GM18519 (cell line): ENCODE measurements around the gene LRRFIP1.

Source experiments
- ATAC-seq: cut with Tn5 transposase; IDR thresholded peaks from one replicate; pipeline ENCODE4 v1.9.1; 2021; ENCODE audit warnings: mild to moderate bottlenecking, moderate library complexity; ENCODE audit not compliant: unreplicated experiment, low FRiP score

The LRRFIP1 gene

GRCh38 chr2:237718277-237718634, 90.9 kb downstream of the LRRFIP1 start:
- ATAC-seq = no peak

- ATAC-seq = no peak
Measured at GRCh38 chr2:237720444-237720843, 93.1 kb downstream of the LRRFIP1 start.

- ATAC-seq = no peak
Measured at GRCh38 chr2:237720957-237721356, 93.6 kb downstream of the LRRFIP1 start.

GRCh38 chr2:237721458-237721857, 94.1 kb downstream of the LRRFIP1 start:
- no peak for ATAC-seq

GRCh38 chr2:237722616-237723015, 95.2 kb downstream of the LRRFIP1 start:
- no peak for ATAC-seq

GRCh38 chr2:237723023-237723422, 95.6 kb downstream of the LRRFIP1 start:
- no peak for ATAC-seq

- no peak for ATAC-seq
Measured at GRCh38 chr2:237723602-237724001, 96.2 kb downstream of the LRRFIP1 start.

- no peak for ATAC-seq
Measured at GRCh38 chr2:237724811-237725478, 97.6 kb downstream of the LRRFIP1 start.

GRCh38 chr2:237725661-237726060, 98.3 kb downstream of the LRRFIP1 start:
- no peak for ATAC-seq

GRCh38 chr2:237726401-237726830, 99.0 kb downstream of the LRRFIP1 start:
- ATAC-seq = no peak

GRCh38 chr2:237727363-237727762, 100.0 kb downstream of the LRRFIP1 start:
- no peak for ATAC-seq

- ATAC-seq = no peak
Measured at GRCh38 chr2:237729681-237730475, 102.5 kb downstream of the LRRFIP1 start.

GRCh38 chr2:237731663-237732062, 104.3 kb downstream of the LRRFIP1 start:
- no peak for ATAC-seq

GRCh38 chr2:237732070-237732469, 104.7 kb downstream of the LRRFIP1 start:
- ATAC-seq = no peak

GRCh38 chr2:237732790-237733381, 105.5 kb downstream of the LRRFIP1 start:
- ATAC-seq = no peak

GRCh38 chr2:237733677-237734300, 106.4 kb downstream of the LRRFIP1 start:
- ATAC-seq = no peak

- ATAC-seq = no peak
Measured at GRCh38 chr2:237734905-237735623, 107.7 kb downstream of the LRRFIP1 start.

- no peak for ATAC-seq
Measured at GRCh38 chr2:237735798-237736197, 108.4 kb downstream of the LRRFIP1 start.

- no peak for ATAC-seq
Measured at GRCh38 chr2:237736783-237737182, 109.4 kb downstream of the LRRFIP1 start.

- no peak for ATAC-seq
Measured at GRCh38 chr2:237737196-237737865, 109.9 kb downstream of the LRRFIP1 start.
